HCT116 (cell line): Measurements from ENCODE around the gene SLC1A1. TPM values are rescaled to one million over a fixed set of nuclear protein-coding genes. Genes with fewer than 3 reads are reported as not detected.

Experiments used
- ATAC-seq: fragments of 200-7000 bp; cut with Tn5 transposase; 2 replicates; pipeline ENCODE4 v1.9.1; 2020; ENCODE audit warnings: mild to moderate bottlenecking, moderate library complexity
- BruUV-seq: library from RNA; stranded (reverse); fragments of 400-500 nt; replicated peaks from 2 replicates; lab custom pipeline; 2021; lab: Mats Ljungman, UMichigan
- CTCF ChIA-PET: fragments of 300-600 bp; sonication (Branson Sonifier 250); formaldehyde crosslinking; loops from one replicate; lab custom pipeline; 2021; ENCODE audit warnings: antibody characterized with exemption; lab: Charles Lee
- POLR2A ChIA-PET: fragments of 300-600, 350-600 bp; sonication (Branson Sonifier 250); formaldehyde crosslinking; loops from one replicate; lab custom pipeline; 2021; ENCODE audit warnings: antibody characterized with exemption; lab: Charles Lee
- RAD21 ChIA-PET, 2 experiments: fragments of 300-600 bp; sonication (Branson Sonifier 250); formaldehyde crosslinking; loops; one replicate each; lab custom pipeline; 2023; ENCODE audit warnings: low total read pairs in 2 of 2; ENCODE audit not compliant: uncharacterized antibody in 2 of 2, unreplicated experiment in 2 of 2, low non-redundant PET in 1 of 2; lab: Charles Lee
- DNase-seq: peaks from one replicate; pipeline ENCODE4 v3.0.0-alpha.2; 2010; ENCODE audit warnings: low read depth, low spot score
- H2AFZ ChIP-seq: fragments of 200-600 bp; shearing (Covaris generic), sonication (generic); 2 replicates; pipeline ENCODE4 v1.6.1; 2017; ENCODE audit warnings: low read depth, mixed run types, mixed read lengths, antibody characterized with exemption, low read length; ENCODE audit not compliant: poor library complexity, severe bottlenecking
- H3K27ac ChIP-seq: 2 replicates; pipeline ENCODE4 v1.5.1; 2012; ENCODE audit warnings: low read depth, low read length
- H3K27me3 ChIP-seq: fragments of 200-600 bp; sonication (generic); 2 replicates; pipeline ENCODE4 v1.6.1; 2016; ENCODE audit warnings: mixed run types, low read length, mixed read lengths; ENCODE audit not compliant: insufficient read depth
- H3K36me3 ChIP-seq, 2 experiments: fragments of 200-500 bp in 1 of 2; fragments of 200-600 bp in 1 of 2; sonication (Bioruptor generic) in 1 of 2; sonication (generic) in 1 of 2; 2 replicates each; pipeline versions ENCODE4 v1.5.1 to v1.6.1; 2014 to 2016; ENCODE audit warnings: low read length in 2 of 2, inconsistent platforms in 1 of 2, mixed read lengths in 1 of 2, mixed run types in 1 of 2; ENCODE audit not compliant: insufficient read depth in 2 of 2, control insufficient read depth in 1 of 2
- H3K4me1 ChIP-seq, 2 experiments: fragments of 200-600 bp in 1 of 2; sonication (generic) in 1 of 2; 2 replicates each; pipeline versions ENCODE4 v1.5.1 to v1.6.1; 2012 to 2017; ENCODE audit warnings: low read length in 2 of 2, inconsistent platforms in 1 of 2, mild to moderate bottlenecking in 1 of 2, mixed read lengths in 1 of 2, mixed run types in 1 of 2, moderate library complexity in 1 of 2; ENCODE audit not compliant: insufficient read depth in 2 of 2, control insufficient read depth in 1 of 2
- H3K4me2 ChIP-seq: fragments of 200-600 bp; sonication (generic); 2 replicates; pipeline ENCODE4 v1.6.1; 2017; ENCODE audit warnings: mixed run types, low read length, mixed read lengths
- H3K4me3 ChIP-seq, 2 experiments: fragments of 200-600 bp in 1 of 2; sonication (generic) in 1 of 2; replicated peaks in 1 of 2; 2 replicates each; pipeline ENCODE4 v1.5.1; 2011 to 2016; ENCODE audit warnings: low read length in 2 of 2, control low read depth in 1 of 2, low read depth in 1 of 2, mild to moderate bottlenecking in 1 of 2, mixed read lengths in 1 of 2, mixed run types in 1 of 2
- H3K79me2 ChIP-seq: fragments of 200-600 bp; sonication (generic); 2 replicates; pipeline ENCODE4 v1.6.1; 2017; ENCODE audit warnings: mild to moderate bottlenecking, mixed run types, low read length, moderate library complexity, mixed read lengths; ENCODE audit not compliant: insufficient read depth
- H3K9ac ChIP-seq: fragments of 200-600 bp; sonication (generic); 2 replicates; pipeline ENCODE4 v1.6.1; 2016; ENCODE audit warnings: low read length, mixed read lengths
- H3K9me2 ChIP-seq: fragments of 200-600 bp; sonication (generic), shearing (Covaris generic); 2 replicates; pipeline ENCODE4 v1.6.1; 2017; ENCODE audit warnings: mixed run types, mild to moderate bottlenecking, moderate library complexity; ENCODE audit not compliant: insufficient read depth
- H3K9me3 ChIP-seq, 2 experiments: fragments of 200-500 bp in 1 of 2; fragments of 200-600 bp in 1 of 2; sonication (Bioruptor generic) in 1 of 2; sonication (generic) in 1 of 2; 2 replicates each; pipeline ENCODE4 v1.6.1; 2014 to 2017; ENCODE audit warnings: low read length in 2 of 2, mixed read lengths in 2 of 2, inconsistent platforms in 1 of 2, low read depth in 1 of 2, mild to moderate bottlenecking in 1 of 2, mixed run types in 1 of 2, moderate library complexity in 1 of 2; ENCODE audit not compliant: control insufficient read depth in 1 of 2, insufficient read depth in 1 of 2
- H4K20me1 ChIP-seq: fragments of 200-600 bp; sonication (generic), shearing (Covaris generic); 2 replicates; pipeline ENCODE4 v1.6.1; 2017; ENCODE audit warnings: mixed run types, mild to moderate bottlenecking, moderate library complexity; ENCODE audit not compliant: insufficient read depth
- ATF3 ChIP-seq: IDR thresholded peaks from 2 replicates; pipeline ENCODE4 v1.6.1; 2012
- EZH2 ChIP-seq: fragments of 200-600 bp; sonication (generic); IDR thresholded peaks from 2 replicates; pipeline ENCODE4 v1.6.1; 2017; ENCODE audit warnings: antibody characterized with exemption, mixed run types
- EZH2phosphoT487 ChIP-seq: fragments of 200-600 bp; IDR thresholded peaks from 2 replicates; pipeline ENCODE4 v1.6.1; 2018; ENCODE audit warnings: antibody characterized with exemption, borderline replicate concordance
- JUND ChIP-seq: IDR thresholded peaks from 2 replicates; pipeline ENCODE4 v1.6.1; 2012
- MAX ChIP-seq: IDR thresholded peaks from 2 replicates; pipeline ENCODE4 v1.6.1; 2012
- RAD21 ChIP-seq: IDR thresholded peaks from 2 replicates; pipeline ENCODE4 v1.6.1; 2012; ENCODE audit warnings: low read depth, mild to moderate bottlenecking
- REST ChIP-seq: IDR thresholded peaks from 2 replicates; pipeline ENCODE4 v1.6.1; 2012; ENCODE audit warnings: low read depth
- SIN3A ChIP-seq: IDR thresholded peaks from 2 replicates; pipeline ENCODE4 v1.6.1; 2012; ENCODE audit warnings: low read depth
- SP1 ChIP-seq: IDR thresholded peaks from 2 replicates; pipeline ENCODE4 v1.6.1; 2012; ENCODE audit warnings: low read depth
- YY1 ChIP-seq: IDR thresholded peaks from 2 replicates; pipeline ENCODE4 v1.6.1; 2011; ENCODE audit warnings: low read length, low read depth, moderate library complexity, mild to moderate bottlenecking; ENCODE audit not compliant: insufficient replicate concordance; ENCODE audit errors: extremely low read depth
- ZBTB33 ChIP-seq: IDR thresholded peaks from 2 replicates; pipeline ENCODE4 v1.6.1; 2011; ENCODE audit warnings: mild to moderate bottlenecking, low read length, moderate library complexity; ENCODE audit not compliant: insufficient replicate concordance; ENCODE audit errors: extremely low read depth
- intact Hi-C: fragments of 100-400 bp; cut with micrococcal nuclease; formaldehyde crosslinking; loops from 2 replicates; pipeline ENCODE4 v1.10.0; 2022
- total RNA-seq: library from RNA; stranded (reverse); gene quantifications from one replicate; pipeline ENCODE4 v1.2.1, GENCODE V29; 2021; ENCODE audit not compliant: unreplicated experiment

The SLC1A1 gene
- total RNA-seq, 1 experiment from 2014 or later, result 6.8 TPM

GRCh38 chr9:4508246-4508906, 18.1 kb downstream of the SLC1A1 start:
- POLR2A ChIA-PET, result no interaction called here
- Histone ChIP-seq H3K4me2 (0 out of 2 replicates have a peak overlapping the region, but pooled peaks have one; percentile 8), H3K9ac (no peak overlapping the region), H3K9me2 (no peaks in the 10 kb centered on the region), H4K20me1 (no peaks in the 10 kb centered on the region), H3K4me1 (peaks cover 7 to 13% of the 10 kb centered on the region in 2 experiments; a peak in 3 of 4 replicates), H3K27me3 (no peaks in the 10 kb centered on the region), H3K36me3 (no peaks in the 10 kb centered on the region), H2AFZ (no peak overlapping the region), H3K9me3 (no peaks in the 10 kb centered on the region), H3K4me3 (no peak overlapping the region), H3K27ac (no peak overlapping the region), H3K79me2 (no peaks in the 10 kb centered on the region)
- no peak for TF ChIP-seq ATF3
- peak; percentile 16; the same call in 1 of the 2 replicates for TF ChIP-seq JUND
- RAD21 ChIA-PET, result no interaction called here
- intact Hi-C loops, result no loop called here
- no TSS peak for BruUV-seq
- ATAC-seq, result peak; percentile 57
- CTCF ChIA-PET, result no interaction called here
- DNase-seq, result no peak

GRCh38 chr9:4508907-4509589, 18.8 kb downstream of the SLC1A1 start:
- Histone ChIP-seq H3K4me2 (no peak overlapping the region), H4K20me1 (no peaks in the 10 kb centered on the region), H2AFZ (no peak overlapping the region), H3K27me3 (no peaks in the 10 kb centered on the region), H3K9ac (no peak overlapping the region), H3K9me2 (no peaks in the 10 kb centered on the region), H3K9me3 (no peaks in the 10 kb centered on the region), H3K79me2 (no peaks in the 10 kb centered on the region), H3K4me3 (no peak overlapping the region), H3K4me1 (peaks cover 7 to 13% of the 10 kb centered on the region in 2 experiments; a peak in 3 of 4 replicates), H3K27ac (no peak overlapping the region), H3K36me3 (no peaks in the 10 kb centered on the region)
- no TSS peak for BruUV-seq
- no peak for DNase-seq
- POLR2A ChIA-PET, result no interaction called here
- intact Hi-C loops, result no loop called here
- CTCF ChIA-PET, result no interaction called here
- RAD21 ChIA-PET, result no interaction called here
- TF ChIP-seq MAX, result no peak
- no peak for TF ChIP-seq SP1
- TF ChIP-seq REST, result no peak
- TF ChIP-seq SIN3A, result no peak
- no peak for TF ChIP-seq EZH2phosphoT487
- TF ChIP-seq YY1, result no peak
- no peak for TF ChIP-seq EZH2
- no peak for TF ChIP-seq ZBTB33
- no peak for TF ChIP-seq RAD21
- no peak for ATAC-seq
